Mammary epithelial cell (primary cell): ENCODE results near the gene BBS7.

Source experiments
- CTCF ChIP-seq, 2 donors: IDR thresholded peaks in 1 of 2; conservative IDR thresholded peaks in 1 of 2; 2 replicates each; pipeline ENCODE4 v1.5.1; 2011 to 2012; ENCODE audit warnings: inconsistent platforms in 2 of 2, low read length in 2 of 2, mild to moderate bottlenecking in 2 of 2, control low read depth in 1 of 2, low read depth in 1 of 2; ENCODE audit not compliant: insufficient read depth in 1 of 2; ENCODE audit errors: extremely low read depth in 1 of 2
- EZH2 ChIP-seq: IDR thresholded peaks from 2 replicates; pipeline ENCODE4 v1.6.1; 2012; ENCODE audit warnings: low read length, inconsistent platforms, borderline replicate concordance

DNA sequence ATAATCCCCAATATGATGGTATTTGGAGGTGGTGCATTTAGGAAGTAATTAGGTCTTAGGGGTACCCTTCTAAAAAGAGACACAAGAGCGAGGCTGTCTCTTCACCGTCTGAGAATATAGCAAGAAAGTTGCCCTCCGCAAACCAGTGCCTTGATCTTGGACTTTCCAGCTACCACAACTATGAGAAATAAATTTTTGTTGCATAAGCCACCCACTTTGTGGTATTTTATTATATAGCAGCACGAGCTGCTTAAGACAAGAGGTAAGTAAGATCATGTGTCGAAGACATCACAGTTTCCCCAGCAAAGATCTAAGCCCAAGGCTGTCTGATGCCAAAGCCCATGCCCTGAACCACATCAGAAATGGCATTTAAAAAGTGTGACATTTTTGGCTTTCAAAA is 78.8 kb downstream of the BBS7 start:
- TF ChIP-seq EZH2 = no peak
- TF ChIP-seq CTCF (conservative IDR thresholded peaks at IDR 0.05 in 1 of 2, IDR thresholded peaks at IDR 0.05 in 1 of 2; ENCODE audit: extremely low read depth in 1 of 2, insufficient read depth in 1 of 2, low read depth in 1 of 2, low read length in 2 of 2) = no peak
